Right hindlimb (tissue), 1 donor: Measurements from ENCODE around the gene ADAMTS14.
A peak's percentile ranks its signal among the peaks of the same experiment; 100 is the strongest.
"Not testable (repeated sequence)": the region's sequence is repeated elsewhere in the genome, so short reads cannot be mapped to it uniquely, and the experiment has no call there.

Experiments used
- DNase-seq: peaks from one replicate; pipeline ENCODE4 v3.0.0-alpha.2; 2018

Gene ADAMTS14

GRCh38 chr10:70753841-70754621 lies 81.7 kb downstream of the ADAMTS14 start:
- no peak for DNase-seq

DNA sequence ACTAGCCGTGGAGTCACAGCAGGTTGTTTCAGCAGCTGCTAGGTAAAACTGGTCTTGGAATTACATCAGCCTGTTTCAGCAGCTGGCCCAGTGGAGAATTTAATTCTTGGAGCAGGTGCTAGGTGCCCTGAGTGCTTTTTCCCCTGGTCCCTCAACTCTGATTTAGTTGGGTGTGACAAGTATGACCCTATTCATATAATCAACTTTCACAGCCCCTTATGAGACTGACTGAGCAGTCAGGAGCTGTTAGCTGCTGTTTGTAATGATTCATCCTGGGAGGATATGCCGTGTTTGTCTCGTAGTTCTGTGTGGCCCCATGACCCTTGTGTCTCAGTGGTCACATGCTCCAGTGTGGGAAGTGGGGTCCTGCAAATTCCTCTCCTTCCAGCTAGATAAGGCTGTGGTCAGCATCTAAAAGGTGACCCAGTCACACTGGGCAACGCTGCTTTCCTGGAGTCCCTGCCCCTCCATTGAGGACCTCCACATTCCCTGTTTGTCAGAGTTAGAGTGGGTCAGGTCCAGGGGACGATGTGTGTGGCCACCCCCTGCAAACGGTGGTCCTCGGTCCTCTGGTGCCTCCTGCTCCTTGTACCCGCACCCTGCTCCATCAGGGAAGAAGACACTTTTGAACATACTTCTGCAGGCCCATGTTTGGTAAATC lies 84.5 kb downstream of the ADAMTS14 start:
- no peak for DNase-seq

- DNase-seq: no peak
These were observed 85.5 kb downstream of the ADAMTS14 start for GRCh38 chr10:70757856-70758255.

DNA sequence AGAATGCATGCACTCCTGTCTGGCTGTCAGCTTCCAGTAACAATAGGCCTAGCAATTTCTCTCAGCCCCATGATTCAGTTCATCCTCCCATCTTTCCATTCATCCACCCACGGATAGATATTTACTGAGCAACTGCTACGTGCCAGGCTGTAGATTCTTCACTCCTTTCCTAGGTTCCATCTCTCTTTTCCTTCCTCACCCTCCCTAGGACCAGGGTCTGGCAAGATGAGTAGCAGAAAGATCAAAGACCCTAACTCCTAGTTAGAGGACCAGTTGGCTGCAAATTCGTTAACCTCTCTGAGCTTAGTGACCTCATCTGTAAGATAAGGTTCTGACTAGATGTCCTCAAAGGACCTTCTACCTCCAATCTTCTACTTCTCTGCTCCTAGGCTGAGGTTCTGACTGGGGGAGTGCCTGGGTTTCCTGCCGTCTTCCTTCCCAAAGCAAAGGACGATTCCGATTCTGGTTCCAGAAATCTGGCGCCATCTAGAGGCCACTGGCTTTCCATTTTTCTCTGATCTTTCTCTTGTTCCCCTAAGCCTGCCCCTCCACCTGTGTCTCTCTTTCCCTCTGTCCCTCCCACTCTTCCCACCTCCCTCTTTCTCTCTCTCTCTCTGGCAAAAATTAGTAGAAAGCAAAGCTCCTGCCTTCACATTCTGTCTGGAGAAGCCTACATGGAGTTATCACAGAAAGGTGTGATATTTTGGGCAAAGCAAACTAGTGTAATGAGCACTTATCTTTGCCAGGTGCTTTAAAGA lies 86.6 kb downstream of the ADAMTS14 start:
- peak; percentile 85 for DNase-seq

DNA sequence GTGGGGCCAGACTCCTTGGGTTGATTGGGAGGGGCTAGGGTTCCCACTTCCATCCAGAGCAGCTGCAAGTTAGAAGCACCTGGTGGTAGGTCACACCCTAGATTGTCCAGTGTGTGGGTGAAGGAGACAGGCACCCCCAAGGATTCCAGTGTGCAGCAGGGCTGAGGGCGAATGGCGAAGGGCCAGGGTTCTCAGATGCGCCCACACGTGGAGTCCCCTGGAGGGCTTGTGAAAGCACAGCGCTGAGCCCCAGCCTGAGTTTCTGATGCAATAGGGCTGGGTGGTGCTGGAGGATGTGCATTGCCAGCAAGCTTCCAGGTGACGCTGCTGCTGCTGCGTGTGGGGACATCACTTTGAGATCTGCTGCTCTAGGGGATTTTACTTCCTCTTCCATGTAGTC lies 87.5 kb downstream of the ADAMTS14 start:
- no peak for DNase-seq

DNA sequence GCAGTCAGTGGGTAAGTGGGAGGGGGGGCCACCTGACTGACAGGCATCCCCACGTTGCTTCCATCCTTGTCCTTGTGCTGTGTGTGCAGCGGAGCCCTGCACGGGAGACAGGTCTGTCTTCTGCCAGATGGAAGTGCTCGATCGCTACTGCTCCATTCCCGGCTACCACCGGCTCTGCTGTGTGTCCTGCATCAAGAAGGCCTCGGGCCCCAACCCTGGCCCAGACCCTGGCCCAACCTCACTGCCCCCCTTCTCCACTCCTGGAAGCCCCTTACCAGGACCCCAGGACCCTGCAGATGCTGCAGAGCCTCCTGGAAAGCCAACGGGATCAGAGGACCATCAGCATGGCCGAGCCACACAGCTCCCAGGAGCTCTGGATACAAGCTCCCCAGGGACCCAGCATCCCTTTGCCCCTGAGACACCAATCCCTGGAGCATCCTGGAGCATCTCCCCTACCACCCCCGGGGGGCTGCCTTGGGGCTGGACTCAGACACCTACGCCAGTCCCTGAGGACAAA lies 88.0 kb downstream of the ADAMTS14 start:
- DNase-seq: no peak

DNA sequence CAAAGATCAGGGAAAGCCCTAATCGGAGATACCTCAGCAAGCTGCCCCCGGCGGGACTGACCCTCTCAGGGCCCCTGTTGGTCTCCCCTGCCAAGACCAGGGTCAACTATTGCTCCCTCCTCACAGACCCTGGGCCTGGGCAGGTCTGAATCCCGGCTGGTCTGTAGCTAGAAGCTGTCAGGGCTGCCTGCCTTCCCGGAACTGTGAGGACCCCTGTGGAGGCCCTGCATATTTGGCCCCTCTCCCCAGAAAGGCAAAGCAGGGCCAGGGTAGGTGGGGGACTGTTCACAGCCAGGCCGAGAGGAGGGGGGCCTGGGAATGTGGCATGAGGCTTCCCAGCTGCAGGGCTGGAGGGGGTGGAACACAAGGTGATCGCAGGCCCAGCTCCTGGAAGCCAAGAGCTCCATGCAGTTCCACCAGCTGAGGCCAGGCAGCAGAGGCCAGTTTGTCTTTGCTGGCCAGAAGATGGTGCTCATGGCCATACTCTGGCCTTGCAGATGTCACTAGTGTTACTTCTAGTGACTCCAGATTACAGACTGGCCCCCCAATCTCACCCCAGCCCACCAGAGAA lies 88.8 kb downstream of the ADAMTS14 start:
- DNase-seq: no peak

GRCh38 chr10:70761727-70762350 lies 89.5 kb downstream of the ADAMTS14 start:
- no peak for DNase-seq

DNA sequence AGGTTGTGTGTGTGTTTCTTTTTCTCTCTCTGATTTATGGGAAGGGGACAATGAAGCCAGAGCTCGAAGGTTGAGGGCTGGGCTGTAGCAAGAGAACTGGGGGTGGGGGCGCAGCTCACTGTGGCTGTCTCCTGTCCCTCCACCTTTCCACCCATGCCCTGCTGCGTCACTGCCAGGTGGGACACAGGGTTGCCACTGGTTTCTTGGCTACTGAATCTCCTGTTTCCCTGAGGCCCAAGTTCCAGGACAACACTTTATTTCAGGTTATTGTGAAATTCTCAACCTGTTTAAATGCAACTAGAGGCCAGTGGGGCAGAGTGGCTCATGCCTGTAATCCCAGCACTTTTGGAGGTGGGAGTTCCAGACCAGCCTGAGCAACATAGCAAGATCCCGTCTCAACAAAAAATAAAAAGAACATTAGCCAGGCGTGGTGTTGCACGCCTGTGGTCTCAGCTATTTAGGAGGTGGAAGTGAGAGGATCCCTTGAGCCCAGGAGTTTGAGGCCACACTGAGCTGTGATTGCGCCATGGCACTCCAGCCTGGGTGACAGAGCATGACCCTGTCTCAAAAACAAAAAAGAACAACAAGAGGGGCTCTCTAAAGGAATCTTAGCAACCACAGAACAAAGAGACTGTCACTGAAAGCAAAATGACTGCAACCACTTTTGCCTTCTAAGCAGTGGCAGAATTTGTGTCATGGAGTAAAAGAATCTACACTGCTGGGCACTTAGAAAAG lies 90.3 kb downstream of the ADAMTS14 start:
- peak; percentile 5 for DNase-seq

- DNase-seq: peak; percentile 13
These were observed 91.3 kb downstream of the ADAMTS14 start for GRCh38 chr10:70763567-70763966.

GRCh38 chr10:70765794-70766594 lies 93.7 kb downstream of the ADAMTS14 start:
- DNase-seq: no peak

DNA sequence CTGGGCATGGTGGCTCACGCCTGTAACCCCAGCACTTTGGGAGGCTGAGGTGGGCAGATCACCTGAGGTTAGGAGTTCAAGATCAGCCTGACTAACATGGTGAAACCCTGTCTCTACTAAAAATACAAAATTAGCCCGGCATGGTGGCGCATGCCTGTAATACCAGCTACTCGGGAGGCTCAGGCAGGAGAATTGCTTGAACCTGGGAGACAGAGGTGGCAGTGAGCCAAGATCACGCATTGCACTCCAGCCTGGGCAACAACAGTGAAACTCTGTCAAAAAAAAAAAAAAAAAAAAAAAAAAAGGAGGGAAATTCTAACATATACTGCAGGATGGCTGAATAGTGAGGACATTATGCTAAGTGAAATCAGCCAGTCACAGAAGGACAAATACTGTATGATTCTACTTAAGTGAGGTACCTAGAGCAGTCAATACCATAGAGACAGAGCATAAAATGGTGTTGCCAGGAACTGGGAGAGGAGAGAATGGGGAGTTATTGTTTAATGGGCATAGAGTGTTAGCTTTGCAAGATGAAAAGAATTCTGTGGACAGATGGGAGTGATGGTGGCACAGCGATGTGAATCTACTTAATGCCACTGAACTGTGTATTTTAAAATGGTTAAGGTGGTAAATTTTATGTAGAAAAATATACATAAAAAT lies 95.8 kb downstream of the ADAMTS14 start:
- DNase-seq: not testable (repeated sequence)

GRCh38 chr10:70769121-70769520 lies 96.8 kb downstream of the ADAMTS14 start:
- no peak for DNase-seq

- no peak for DNase-seq
These were observed 97.7 kb downstream of the ADAMTS14 start for GRCh38 chr10:70770001-70770400.

GRCh38 chr10:70770516-70770915 lies 98.2 kb downstream of the ADAMTS14 start:
- DNase-seq: not testable (repeated sequence)

GRCh38 chr10:70771311-70772194 lies 99.2 kb downstream of the ADAMTS14 start:
- DNase-seq: no peak

- DNase-seq: no peak
These were observed 100.3 kb downstream of the ADAMTS14 start for GRCh38 chr10:70772627-70773026.

- no peak for DNase-seq
These were observed 101.2 kb downstream of the ADAMTS14 start for GRCh38 chr10:70773461-70773860.
